Measurements from ENCODE around the gene TMEM200A. TPM values are rescaled to one million over a fixed set of nuclear protein-coding genes. Genes with fewer than 3 reads are reported as not detected.

The TMEM200A gene
- total and polyA plus RNA-seq, 10 of the 15 experiments (the other 5 are each of a cell fraction or from before 2014, with no cell fraction given): 5.5 to 12.4 (median 9.6) TPM

DNA sequence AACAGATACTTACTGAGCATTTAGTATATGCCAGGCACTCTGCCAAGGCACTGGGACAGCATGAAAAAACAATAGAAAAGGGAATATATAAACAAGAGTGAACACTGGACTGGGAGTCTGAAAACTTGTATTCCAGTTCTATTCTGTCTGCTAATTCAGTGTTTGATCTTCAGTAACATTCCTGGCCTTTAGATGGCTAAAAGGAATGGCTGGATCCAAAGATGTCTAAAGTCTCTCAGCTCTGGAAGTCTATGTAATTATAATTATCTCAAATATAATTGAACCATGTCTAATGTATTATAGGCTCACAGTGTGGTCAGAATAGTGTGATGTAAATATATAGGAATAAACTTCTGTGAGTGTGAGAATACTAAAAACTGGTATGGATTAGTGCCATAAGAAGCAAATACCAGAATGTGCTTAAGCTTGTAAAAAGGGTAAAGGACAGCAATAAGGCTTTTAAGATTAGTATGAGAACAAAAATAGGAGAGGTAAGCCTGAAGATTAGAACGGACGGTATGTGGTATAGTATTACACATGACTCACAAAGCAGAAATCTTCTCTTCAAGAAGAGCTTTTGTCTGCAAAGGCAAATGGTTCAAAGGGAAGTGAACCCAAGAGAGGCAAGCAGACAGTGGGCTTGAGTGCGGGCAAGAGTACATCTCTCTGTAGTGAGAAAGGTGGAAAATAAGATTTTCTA is 68.5 kb downstream of the TMEM200A start:
- H3K9me3 ChIP-seq (replicated peaks; ENCODE audit: control insufficient read depth, insufficient read depth, low read length): no peaks in the 10 kb centered on the region
- ATAC-seq (no peak), DNase-seq (ENCODE audit: low read depth, low spot score) (no peak), FAIRE-seq (no peak)
- POLR2A ChIA-PET: no interaction called here
- no peak overlapping the region for H3K9ac ChIP-seq (ENCODE audit: control insufficient read depth, insufficient read depth, low read length)
- no peak overlapping the region for H2AFZ ChIP-seq (ENCODE audit: control insufficient read depth, low read depth, low read length)
- in situ Hi-C loops (cut with MboI): no loop called here
- no peak overlapping the region for H3K4me2 ChIP-seq (ENCODE audit: control insufficient read depth, insufficient read depth)
- RAD21 ChIA-PET (ENCODE audit: unreplicated experiment): interaction anchor here (1.1 kb wide), 1 partner anchor 127 kb away, joined by 3 read pairs; no protein-coding TSS in a partner anchor
- H3K36me3 ChIP-seq (ENCODE audit: control insufficient read depth in 2 of 2, insufficient read depth in 2 of 2, low read length in 1 of 2): no peaks in the 10 kb centered on the region
- H3K27me3 ChIP-seq (replicated peaks in 1 of 2; ENCODE audit: control insufficient read depth in 2 of 2, insufficient read depth in 2 of 2, low read length in 1 of 2): no peaks in the 10 kb centered on the region
- no peaks in the 10 kb centered on the region for H3K4me1 ChIP-seq (ENCODE audit: control insufficient read depth, insufficient read depth, low read length)
- no peak overlapping the region for H3K27ac ChIP-seq (ENCODE audit: control insufficient read depth, insufficient read depth)
- H3K4me3 ChIP-seq: no peak overlapping the region
- WGBS (ENCODE audit: insufficient coverage, insufficient replicate concordance, low lambda C conversion rate, missing lambda C conversion rate): 83% methylated on average over 3 of the region's 3 CpGs
- no peaks in the 10 kb centered on the region for H4K20me1 ChIP-seq (ENCODE audit: control insufficient read depth, insufficient read depth)
- SMC1A ChIA-PET (ENCODE audit: uncharacterized antibody, unreplicated experiment): no interaction called here
- H3K79me2 ChIP-seq (ENCODE audit: control insufficient read depth, insufficient read depth, low read length): no peaks in the 10 kb centered on the region
- no TSS peak for BruUV-seq (replicated peaks)
- intact Hi-C loops (cut with micrococcal nuclease; ENCODE audit: unreplicated experiment): no loop called here
- CTCF ChIA-PET: no interaction called here
- TF ChIP-seq, protein P1, sequence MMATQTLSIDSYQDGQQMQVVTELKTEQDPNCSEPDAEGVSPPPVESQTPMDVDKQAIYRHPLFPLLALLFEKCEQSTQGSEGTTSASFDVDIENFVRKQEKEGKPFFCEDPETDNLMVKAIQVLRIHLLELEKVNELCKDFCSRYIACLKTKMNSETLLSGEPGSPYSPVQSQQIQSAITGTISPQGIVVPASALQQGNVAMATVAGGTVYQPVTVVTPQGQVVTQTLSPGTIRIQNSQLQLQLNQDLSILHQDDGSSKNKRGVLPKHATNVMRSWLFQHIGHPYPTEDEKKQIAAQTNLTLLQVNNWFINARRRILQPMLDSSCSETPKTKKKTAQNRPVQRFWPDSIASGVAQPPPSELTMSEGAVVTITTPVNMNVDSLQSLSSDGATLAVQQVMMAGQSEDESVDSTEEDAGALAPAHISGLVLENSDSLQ (IDR thresholded peaks at IDR 0.05): no peak
- TF ChIP-seq, protein P2, sequence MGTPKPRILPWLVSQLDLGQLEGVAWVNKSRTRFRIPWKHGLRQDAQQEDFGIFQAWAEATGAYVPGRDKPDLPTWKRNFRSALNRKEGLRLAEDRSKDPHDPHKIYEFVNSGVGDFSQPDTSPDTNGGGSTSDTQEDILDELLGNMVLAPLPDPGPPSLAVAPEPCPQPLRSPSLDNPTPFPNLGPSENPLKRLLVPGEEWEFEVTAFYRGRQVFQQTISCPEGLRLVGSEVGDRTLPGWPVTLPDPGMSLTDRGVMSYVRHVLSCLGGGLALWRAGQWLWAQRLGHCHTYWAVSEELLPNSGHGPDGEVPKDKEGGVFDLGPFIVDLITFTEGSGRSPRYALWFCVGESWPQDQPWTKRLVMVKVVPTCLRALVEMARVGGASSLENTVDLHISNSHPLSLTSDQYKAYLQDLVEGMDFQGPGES (IDR thresholded peaks at IDR 0.05): no peak
- TF ChIP-seq, protein P3, sequence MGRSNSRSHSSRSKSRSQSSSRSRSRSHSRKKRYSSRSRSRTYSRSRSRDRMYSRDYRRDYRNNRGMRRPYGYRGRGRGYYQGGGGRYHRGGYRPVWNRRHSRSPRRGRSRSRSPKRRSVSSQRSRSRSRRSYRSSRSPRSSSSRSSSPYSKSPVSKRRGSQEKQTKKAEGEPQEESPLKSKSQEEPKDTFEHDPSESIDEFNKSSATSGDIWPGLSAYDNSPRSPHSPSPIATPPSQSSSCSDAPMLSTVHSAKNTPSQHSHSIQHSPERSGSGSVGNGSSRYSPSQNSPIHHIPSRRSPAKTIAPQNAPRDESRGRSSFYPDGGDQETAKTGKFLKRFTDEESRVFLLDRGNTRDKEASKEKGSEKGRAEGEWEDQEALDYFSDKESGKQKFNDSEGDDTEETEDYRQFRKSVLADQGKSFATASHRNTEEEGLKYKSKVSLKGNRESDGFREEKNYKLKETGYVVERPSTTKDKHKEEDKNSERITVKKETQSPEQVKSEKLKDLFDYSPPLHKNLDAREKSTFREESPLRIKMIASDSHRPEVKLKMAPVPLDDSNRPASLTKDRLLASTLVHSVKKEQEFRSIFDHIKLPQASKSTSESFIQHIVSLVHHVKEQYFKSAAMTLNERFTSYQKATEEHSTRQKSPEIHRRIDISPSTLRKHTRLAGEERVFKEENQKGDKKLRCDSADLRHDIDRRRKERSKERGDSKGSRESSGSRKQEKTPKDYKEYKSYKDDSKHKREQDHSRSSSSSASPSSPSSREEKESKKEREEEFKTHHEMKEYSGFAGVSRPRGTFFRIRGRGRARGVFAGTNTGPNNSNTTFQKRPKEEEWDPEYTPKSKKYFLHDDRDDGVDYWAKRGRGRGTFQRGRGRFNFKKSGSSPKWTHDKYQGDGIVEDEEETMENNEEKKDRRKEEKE (IDR thresholded peaks at IDR 0.05): no peak
- no peak for TF ChIP-seq POLR2A (IDR thresholded peaks at IDR 0.05; ENCODE audit: low read depth, low read length)
- TF ChIP-seq CBX3 (IDR thresholded peaks at IDR 0.05; ENCODE audit: borderline replicate concordance, low read depth): no peak
- TF ChIP-seq, protein P4, sequence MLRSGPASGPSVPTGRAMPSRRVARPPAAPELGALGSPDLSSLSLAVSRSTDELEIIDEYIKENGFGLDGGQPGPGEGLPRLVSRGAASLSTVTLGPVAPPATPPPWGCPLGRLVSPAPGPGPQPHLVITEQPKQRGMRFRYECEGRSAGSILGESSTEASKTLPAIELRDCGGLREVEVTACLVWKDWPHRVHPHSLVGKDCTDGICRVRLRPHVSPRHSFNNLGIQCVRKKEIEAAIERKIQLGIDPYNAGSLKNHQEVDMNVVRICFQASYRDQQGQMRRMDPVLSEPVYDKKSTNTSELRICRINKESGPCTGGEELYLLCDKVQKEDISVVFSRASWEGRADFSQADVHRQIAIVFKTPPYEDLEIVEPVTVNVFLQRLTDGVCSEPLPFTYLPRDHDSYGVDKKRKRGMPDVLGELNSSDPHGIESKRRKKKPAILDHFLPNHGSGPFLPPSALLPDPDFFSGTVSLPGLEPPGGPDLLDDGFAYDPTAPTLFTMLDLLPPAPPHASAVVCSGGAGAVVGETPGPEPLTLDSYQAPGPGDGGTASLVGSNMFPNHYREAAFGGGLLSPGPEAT (IDR thresholded peaks at IDR 0.05; ENCODE audit: low read depth): no peak
- TF ChIP-seq MEF2A (IDR thresholded peaks at IDR 0.05; ENCODE audit: insufficient read depth, low read depth, low read length): no peak
- no peak for TF ChIP-seq SMAD5 (IDR thresholded peaks at IDR 0.05; ENCODE audit: low read depth)
- TF ChIP-seq PAX5 (IDR thresholded peaks at IDR 0.05; ENCODE audit: borderline replicate concordance, low read depth, low read length): no peak
- no peak for TF ChIP-seq YBX1 (IDR thresholded peaks at IDR 0.05)
- no peak for TF ChIP-seq SUZ12 (IDR thresholded peaks at IDR 0.05; ENCODE audit: unreplicated experiment)
- TF ChIP-seq YY1 (IDR thresholded peaks at IDR 0.05; ENCODE audit: low read depth, low read length): no peak
- no peak for TF ChIP-seq NFYB (IDR thresholded peaks at IDR 0.05; ENCODE audit: insufficient read depth, low read depth, low read length)
- no peak for TF ChIP-seq ASH2L (IDR thresholded peaks at IDR 0.05; ENCODE audit: borderline replicate concordance, low read depth)
- TF ChIP-seq SPI1 (IDR thresholded peaks at IDR 0.05; ENCODE audit: borderline replicate concordance, insufficient read depth, low read depth, low read length): no peak
- TF ChIP-seq FOS (IDR thresholded peaks at IDR 0.05; ENCODE audit: borderline replicate concordance, extremely low read depth, insufficient read length): no peak
